Measurements from ENCODE around the gene TRABD2A. TPM values are rescaled to one million over a fixed set of nuclear protein-coding genes. Genes with fewer than 3 reads are reported as not detected.
"Not testable (repeated sequence)": the region's sequence is repeated elsewhere in the genome, so short reads cannot be mapped to it uniquely, and the experiment has no call there.

Gene TRABD2A
- total RNA-seq, 2 experiments from 2014 or later, result 71.9 to 73.2 TPM

GRCh38 chr2:84868327-84868726 is 12.6 kb downstream of the TRABD2A start:
- peaks cover 59% of the 10 kb centered on the region for H3K36me3 Mint-ChIP-seq (ENCODE audit: low read depth)
- H3K9me3 Mint-ChIP-seq (ENCODE audit: insufficient read depth); ATAC-seq; H3K27me3 Mint-ChIP-seq (ENCODE audit: low read depth); H3K27ac Mint-ChIP-seq; POLR2A ChIA-PET; H3K4me3 Mint-ChIP-seq: not testable (repeated sequence)
- peak; percentile 7 for DNase-seq
- CTCF ChIA-PET, result interaction anchor here (0.6 to 24.0 kb wide), 6 partner anchors 10 to 54 kb away, joined by 3 to 397 read pairs (median 6); partner anchors contain the start of gene TRABD2A
- peaks cover 78% of the 10 kb centered on the region for H3K4me1 Mint-ChIP-seq (ENCODE audit: low read depth)

DNA sequence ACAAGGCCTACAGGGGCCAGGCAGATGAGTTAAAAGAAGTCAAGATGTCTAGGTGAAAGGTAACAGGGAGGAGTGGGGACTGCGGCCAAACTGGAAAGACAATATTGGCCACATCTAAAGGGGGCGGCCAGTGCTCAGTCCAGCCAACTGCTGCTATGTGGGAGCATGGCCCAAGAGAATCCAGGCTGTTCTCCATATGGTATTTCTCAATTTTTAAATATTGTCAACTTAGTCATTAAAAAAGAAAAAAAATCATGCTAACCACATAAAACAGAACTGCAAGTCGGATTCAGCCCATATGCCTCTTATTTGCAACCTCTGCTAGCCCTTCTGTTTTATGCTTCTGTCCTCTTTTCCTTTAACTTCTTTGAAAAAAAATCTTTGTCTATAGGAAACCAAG is 14.8 kb downstream of the TRABD2A start:
- peaks cover 69% of the 10 kb centered on the region for H3K36me3 Mint-ChIP-seq (ENCODE audit: low read depth)
- no peak for ATAC-seq
- H3K4me3 Mint-ChIP-seq, result no peak overlapping the region
- peaks cover 83% of the 10 kb centered on the region for H3K4me1 Mint-ChIP-seq (ENCODE audit: low read depth)
- H3K27ac Mint-ChIP-seq, result no peak overlapping the region
- ChIA-PET POLR2A (interaction anchor here (1.4 kb wide), 1 partner anchor 25 kb away, joined by 4 read pairs; no protein-coding TSS in a partner anchor), CTCF (interaction anchor here (1.0 to 2.7 kb wide), 5 partner anchors 11 to 368 kb away, joined by 4 to 18 read pairs (median 12); no protein-coding TSS in a partner anchor)
- H3K9me3 Mint-ChIP-seq (ENCODE audit: insufficient read depth), result no peaks in the 10 kb centered on the region
- no peaks in the 10 kb centered on the region for H3K27me3 Mint-ChIP-seq (ENCODE audit: low read depth)
- no peak for DNase-seq

DNA sequence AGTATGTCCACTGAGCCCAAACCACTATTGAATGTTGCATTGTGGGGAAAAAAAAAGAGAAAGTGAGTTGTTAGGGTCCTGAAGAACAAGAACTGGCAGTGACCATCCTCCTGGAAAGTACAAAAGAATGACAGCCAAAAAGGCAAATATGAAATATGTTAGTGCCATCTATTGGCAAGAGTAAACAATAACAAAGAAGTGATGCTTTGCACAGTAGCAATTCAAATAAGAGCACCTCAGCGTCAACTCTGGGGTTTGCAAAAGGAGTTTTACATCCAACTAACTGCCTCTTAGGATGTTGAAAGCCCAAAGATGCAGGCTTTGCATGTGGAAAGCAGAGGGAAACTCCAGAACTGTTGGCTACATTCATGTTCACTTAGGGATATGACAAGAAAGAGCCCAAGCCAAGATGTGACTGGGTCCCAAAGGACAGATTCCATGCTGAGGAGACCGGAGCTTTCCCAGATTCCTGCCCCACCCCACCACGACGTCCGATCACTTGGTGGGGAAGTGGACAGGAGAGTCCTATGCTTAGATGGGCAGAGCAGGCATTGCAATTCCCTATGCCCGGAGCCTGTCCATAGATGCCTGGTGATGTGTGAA is 15.6 kb downstream of the TRABD2A start:
- no peaks in the 10 kb centered on the region for H3K9me3 Mint-ChIP-seq (ENCODE audit: insufficient read depth)
- POLR2A ChIA-PET, result interaction anchor here (1.4 kb wide), 1 partner anchor 24 kb away, joined by 4 read pairs; no protein-coding TSS in a partner anchor
- DNase-seq (peak; percentile 27), ATAC-seq (peak; percentile 61)
- no peak overlapping the region for H3K4me3 Mint-ChIP-seq
- H3K27ac Mint-ChIP-seq, result peak overlapping the region; percentile 75
- H3K36me3 Mint-ChIP-seq (ENCODE audit: low read depth), result peaks cover 67% of the 10 kb centered on the region
- H3K27me3 Mint-ChIP-seq (ENCODE audit: low read depth), result no peaks in the 10 kb centered on the region
- peaks cover 82% of the 10 kb centered on the region for H3K4me1 Mint-ChIP-seq (ENCODE audit: low read depth)
- CTCF ChIA-PET, result interaction anchor here (0.5 to 2.7 kb wide), 24 partner anchors 10 to 374 kb away, joined by 3 to 18 read pairs (median 4); partner anchors contain the start of gene TRABD2A

GRCh38 chr2:84862006-84862405 is 18.9 kb downstream of the TRABD2A start:
- H3K4me3 Mint-ChIP-seq, result no peak overlapping the region
- CTCF ChIA-PET, result interaction anchor here (0.7 to 3.2 kb wide), 15 partner anchors 9 to 414 kb away, joined by 3 to 25 read pairs (median 5); partner anchors contain the start of gene TRABD2A
- H3K27ac Mint-ChIP-seq, result peak overlapping the region; percentile 73
- POLR2A ChIA-PET, result interaction anchor here (0.7 to 1.6 kb wide), 3 partner anchors 19 to 46 kb away, joined by 3 to 4 read pairs (median 3); partner anchors contain the start of gene TRABD2A
- DNase-seq (no peak), ATAC-seq (no peak)
- peaks cover 70% of the 10 kb centered on the region for H3K36me3 Mint-ChIP-seq (ENCODE audit: low read depth)
- H3K4me1 Mint-ChIP-seq (ENCODE audit: low read depth), result peaks cover 92% of the 10 kb centered on the region
- no peaks in the 10 kb centered on the region for H3K9me3 Mint-ChIP-seq (ENCODE audit: insufficient read depth)
- no peaks in the 10 kb centered on the region for H3K27me3 Mint-ChIP-seq (ENCODE audit: low read depth)

- ChIA-PET CTCF (interaction anchor here (0.8 to 3.2 kb wide), 13 partner anchors 9 to 370 kb away, joined by 3 to 25 read pairs (median 5); partner anchors contain the start of gene TRABD2A), POLR2A (interaction anchor here (0.7 to 1.6 kb wide), 4 partner anchors 19 to 64 kb away, joined by 3 to 4 read pairs (median 3); partner anchors contain the start of gene TRABD2A)
- Mint-ChIP-seq H3K4me1 (ENCODE audit: low read depth) (peaks cover 92% of the 10 kb centered on the region), H3K9me3 (ENCODE audit: insufficient read depth) (no peaks in the 10 kb centered on the region), H3K27ac (peak overlapping the region; percentile 73), H3K4me3 (no peak overlapping the region), H3K36me3 (ENCODE audit: low read depth) (peaks cover 71% of the 10 kb centered on the region), H3K27me3 (ENCODE audit: low read depth) (no peaks in the 10 kb centered on the region)
- DNase-seq (no peak), ATAC-seq (no peak)
Measured at GRCh38 chr2:84861539-84861938, 19.3 kb downstream of the TRABD2A start.

DNA sequence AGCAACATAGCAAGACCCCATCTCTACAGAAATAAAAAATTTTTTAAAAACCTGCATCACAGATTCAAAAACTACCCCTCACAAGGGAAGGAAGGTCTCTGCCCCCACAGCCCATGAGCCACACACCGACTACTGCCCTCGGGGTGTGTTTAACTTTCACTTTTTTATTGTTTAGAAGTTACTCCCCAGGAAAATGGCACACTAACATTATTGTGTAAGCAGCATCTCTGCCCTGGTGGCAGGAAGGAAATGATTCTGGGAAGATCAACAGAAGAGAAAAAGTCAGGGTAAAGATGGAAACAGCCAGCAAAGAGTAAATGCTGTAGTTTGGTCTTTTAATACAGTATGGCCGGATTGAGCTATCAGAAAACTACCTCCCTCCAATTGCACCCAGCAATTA is 21.9 kb downstream of the TRABD2A start:
- Mint-ChIP-seq H3K4me3 (peak overlapping the region; percentile 44), H3K36me3 (ENCODE audit: low read depth) (peaks cover 72% of the 10 kb centered on the region), H3K9me3 (ENCODE audit: insufficient read depth) (peaks cover 5% of the 10 kb centered on the region), H3K4me1 (ENCODE audit: low read depth) (peaks cover 92% of the 10 kb centered on the region), H3K27me3 (ENCODE audit: low read depth) (no peaks in the 10 kb centered on the region), H3K27ac (peak overlapping the region; percentile 87)
- ATAC-seq, result no peak
- POLR2A ChIA-PET, result no interaction called here
- CTCF ChIA-PET, result interaction anchor here (0.6 to 4.6 kb wide), 15 partner anchors 9 to 366 kb away, joined by 3 to 28 read pairs (median 7); no protein-coding TSS in a partner anchor
- no peak for DNase-seq

- no peak for DNase-seq
- peak overlapping the region; percentile 87 for H3K27ac Mint-ChIP-seq
- H3K4me1 Mint-ChIP-seq (ENCODE audit: low read depth), result peaks cover 93% of the 10 kb centered on the region
- peaks cover 7% of the 10 kb centered on the region for H3K9me3 Mint-ChIP-seq (ENCODE audit: insufficient read depth)
- H3K4me3 Mint-ChIP-seq, result peak overlapping the region; percentile 26
- peaks cover 74% of the 10 kb centered on the region for H3K36me3 Mint-ChIP-seq (ENCODE audit: low read depth)
- no peaks in the 10 kb centered on the region for H3K27me3 Mint-ChIP-seq (ENCODE audit: low read depth)
- ATAC-seq, result no peak
- ChIA-PET CTCF (interaction anchor here (0.7 to 4.6 kb wide), 22 partner anchors 8 to 365 kb away, joined by 3 to 28 read pairs (median 6); no protein-coding TSS in a partner anchor), POLR2A (interaction anchor here (0.6 to 3.5 kb wide), 6 partner anchors 9 to 225 kb away, joined by 3 to 13 read pairs (median 4); no protein-coding TSS in a partner anchor)
Measured at GRCh38 chr2:84858123-84858522, 22.8 kb downstream of the TRABD2A start.

DNA sequence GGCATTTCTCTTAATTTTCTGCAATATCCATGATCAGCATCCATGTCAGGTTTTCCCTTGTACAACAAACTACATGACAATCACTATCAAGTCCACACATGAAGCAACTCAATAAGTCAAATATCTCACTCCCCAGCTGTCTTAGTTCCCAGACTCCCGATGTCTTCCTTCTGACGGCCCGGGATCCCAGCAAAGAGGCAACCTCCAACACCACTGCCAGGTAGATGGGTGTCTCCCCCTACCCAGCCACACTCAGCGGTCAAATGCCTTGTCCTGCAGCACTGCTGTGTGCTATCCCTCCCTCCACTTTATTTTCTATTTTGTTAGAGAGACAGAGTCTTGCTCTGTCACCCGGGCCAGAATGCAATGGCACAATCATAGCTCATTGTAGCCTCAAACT is 23.3 kb downstream of the TRABD2A start:
- DNase-seq (no peak), ATAC-seq (no peak)
- Mint-ChIP-seq H3K4me3 (no peak overlapping the region), H3K36me3 (ENCODE audit: low read depth) (peaks cover 75% of the 10 kb centered on the region), H3K27ac (peak overlapping the region; percentile 87), H3K27me3 (ENCODE audit: low read depth) (no peaks in the 10 kb centered on the region), H3K4me1 (ENCODE audit: low read depth) (peaks cover 92% of the 10 kb centered on the region), H3K9me3 (ENCODE audit: insufficient read depth) (peaks cover 10% of the 10 kb centered on the region)
- POLR2A ChIA-PET, result interaction anchor here (0.6 to 3.5 kb wide), 8 partner anchors 8 to 224 kb away, joined by 3 to 13 read pairs (median 4); no protein-coding TSS in a partner anchor
- CTCF ChIA-PET, result interaction anchor here (0.7 to 4.6 kb wide), 22 partner anchors 8 to 398 kb away, joined by 3 to 28 read pairs (median 6); partner anchors contain the start of gene SUCLG1

DNA sequence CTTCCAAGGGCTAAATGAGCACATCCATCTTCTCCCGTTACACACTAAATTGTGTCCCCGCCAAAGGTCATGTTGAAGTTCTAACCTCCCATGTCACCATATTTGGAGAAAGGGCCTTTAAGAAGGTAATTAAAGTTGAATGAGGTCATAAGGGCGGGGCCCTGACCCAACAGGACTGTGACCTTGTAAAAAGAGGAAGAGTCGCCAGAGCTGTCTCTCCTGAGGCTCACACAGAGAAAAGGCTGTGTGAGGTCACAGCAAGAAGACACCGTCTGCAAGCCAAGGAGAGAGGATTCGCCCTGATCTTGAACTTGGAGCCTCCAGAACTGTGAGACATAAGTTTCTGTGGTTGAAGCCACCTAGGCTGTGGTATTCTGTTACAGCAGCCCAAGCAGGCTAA is 24.1 kb downstream of the TRABD2A start:
- peak overlapping the region; percentile 40 for H3K4me3 Mint-ChIP-seq
- ATAC-seq, result peak; percentile 80
- peaks cover 76% of the 10 kb centered on the region for H3K36me3 Mint-ChIP-seq (ENCODE audit: low read depth)

DNA sequence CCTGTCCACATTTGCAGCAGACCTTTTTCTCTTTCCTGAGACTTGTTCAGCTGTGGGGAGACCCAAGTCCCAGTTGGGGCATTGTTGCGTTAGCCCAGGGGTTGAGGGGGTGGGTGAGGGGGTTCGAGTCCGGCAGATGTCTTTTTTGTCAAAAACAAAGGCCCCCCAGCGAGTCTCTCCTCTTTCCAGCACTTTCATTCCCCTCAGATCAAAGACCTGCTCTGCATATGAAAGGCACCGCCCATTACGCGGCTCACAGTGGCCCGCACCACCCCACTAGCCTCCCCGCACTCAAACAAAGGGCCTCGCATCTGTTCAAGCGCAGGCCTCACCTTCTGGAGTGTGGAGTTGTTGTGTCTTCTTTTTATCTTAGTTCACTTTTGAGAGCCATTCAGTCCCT is 25.2 kb downstream of the TRABD2A start:
- peak overlapping the region; percentile 87 for H3K27ac Mint-ChIP-seq
- ATAC-seq (peak; percentile 42), DNase-seq (no peak)
- H3K36me3 Mint-ChIP-seq (ENCODE audit: low read depth), result peaks cover 80% of the 10 kb centered on the region
- ChIA-PET CTCF (interaction anchor here (1.6 to 4.6 kb wide), 3 partner anchors 9 to 115 kb away, joined by 4 to 28 read pairs (median 26); no protein-coding TSS in a partner anchor), POLR2A (interaction anchor here (0.7 to 3.5 kb wide), 3 partner anchors 9 to 25 kb away, joined by 3 to 13 read pairs (median 4); partner anchors contain the start of gene TRABD2A)
- H3K27me3 Mint-ChIP-seq (ENCODE audit: low read depth), result no peaks in the 10 kb centered on the region
- peaks cover 93% of the 10 kb centered on the region for H3K4me1 Mint-ChIP-seq (ENCODE audit: low read depth)
- H3K4me3 Mint-ChIP-seq, result peak overlapping the region; percentile 51
- peaks cover 10% of the 10 kb centered on the region for H3K9me3 Mint-ChIP-seq (ENCODE audit: insufficient read depth)

More for the DNA sequence above, 24.1 kb downstream of the TRABD2A start:
- ChIA-PET POLR2A (interaction anchor here (0.9 to 3.5 kb wide), 6 partner anchors 7 to 204 kb away, joined by 3 to 13 read pairs (median 4); no protein-coding TSS in a partner anchor), CTCF (interaction anchor here (1.0 to 4.6 kb wide), 11 partner anchors 10 to 398 kb away, joined by 3 to 28 read pairs (median 8); partner anchors contain the start of gene SUCLG1)
- peaks cover 10% of the 10 kb centered on the region for H3K9me3 Mint-ChIP-seq (ENCODE audit: insufficient read depth)
- peak; percentile 75 for DNase-seq
- peak overlapping the region; percentile 87 for H3K27ac Mint-ChIP-seq
- H3K4me1 Mint-ChIP-seq (ENCODE audit: low read depth), result peaks cover 92% of the 10 kb centered on the region
- H3K27me3 Mint-ChIP-seq (ENCODE audit: low read depth), result no peaks in the 10 kb centered on the region

DNA sequence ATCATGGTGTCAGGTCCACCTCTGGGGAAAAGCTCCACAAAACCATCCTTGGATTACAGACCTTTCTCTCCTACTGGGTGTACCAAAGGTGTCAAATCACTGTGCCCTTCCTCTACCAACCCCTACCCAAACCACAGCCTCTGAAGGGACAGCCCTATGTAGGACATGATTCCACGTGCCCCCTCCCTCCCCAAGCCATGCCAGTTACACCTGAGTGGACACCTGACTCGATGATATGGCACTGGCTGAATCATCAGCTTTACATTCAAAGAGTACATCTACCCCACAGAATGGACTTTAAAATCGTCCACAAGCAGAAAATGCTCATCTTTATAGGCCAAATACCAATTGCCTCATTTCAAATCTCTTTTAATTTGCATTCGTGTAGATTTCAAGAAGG is 26.0 kb downstream of the TRABD2A start:
- Mint-ChIP-seq H3K4me1 (ENCODE audit: low read depth) (peaks cover 93% of the 10 kb centered on the region), H3K4me3 (peak overlapping the region; percentile 51), H3K27me3 (ENCODE audit: low read depth) (no peaks in the 10 kb centered on the region), H3K9me3 (ENCODE audit: insufficient read depth) (peaks cover 10% of the 10 kb centered on the region), H3K36me3 (ENCODE audit: low read depth) (peaks cover 78% of the 10 kb centered on the region), H3K27ac (peak overlapping the region; percentile 87)
- DNase-seq (no peak), ATAC-seq (no peak)
- CTCF ChIA-PET, result interaction anchor here (1.6 kb wide), 1 partner anchor 9 kb away, joined by 4 read pairs; no protein-coding TSS in a partner anchor
- POLR2A ChIA-PET, result interaction anchor here (1.1 to 3.5 kb wide), 2 partner anchors 8 to 25 kb away, joined by 4 to 13 read pairs; partner anchors contain the start of gene TRABD2A
